Stimulated activated effector memory CD8-positive, alpha-beta T cell treated with anti-CD3 and anti-CD28 coated beads, Interleukin-12 subunit alpha, Interleukin-12 subunit beta, amount 100 ng/mL, for 72 hours (primary cell): Measurements from ENCODE around the gene CACNA1C.
"Not testable (repeated sequence)": the region's sequence is repeated elsewhere in the genome, so short reads cannot be mapped to it uniquely, and the experiment has no call there.

Experiments used
- ATAC-seq: fragments of 150-1000 bp; cut with Tn5 transposase; 2 replicates; pipeline ENCODE4 v1.10.0; 2021
- DNase-seq, 2 donors: peaks; one replicate each; pipeline ENCODE4 v3.0.0; 2021 to 2022; ENCODE audit warnings: low spot score in 2 of 2
- H3K27ac Mint-ChIP-seq: one replicate; pipeline ENCODE4 v1.8.0; 2022; ENCODE audit warnings: mild to moderate bottlenecking, mixed read lengths
- H3K36me3 Mint-ChIP-seq: one replicate; pipeline ENCODE4 v1.8.0; 2022; ENCODE audit warnings: mild to moderate bottlenecking, mixed read lengths
- H3K4me1 Mint-ChIP-seq: one replicate; pipeline ENCODE4 v1.8.0; 2022; ENCODE audit warnings: mixed read lengths
- H3K4me3 Mint-ChIP-seq: one replicate; pipeline ENCODE4 v1.8.0; 2022; ENCODE audit warnings: mild to moderate bottlenecking, mixed read lengths
- H3K9me3 Mint-ChIP-seq: one replicate; pipeline ENCODE4 v1.8.0; 2022; ENCODE audit warnings: mixed read lengths

The CACNA1C gene

GRCh38 chr12:2083008-2083407 lies 30.2 kb downstream of the CACNA1C start:
- Mint-ChIP-seq H3K36me3 (no peaks in the 10 kb centered on the region), H3K4me1 (no peaks in the 10 kb centered on the region), H3K4me3 (no peak overlapping the region), H3K27ac (no peak overlapping the region), H3K9me3 (peaks cover 9% of the 10 kb centered on the region)
- no peak for DNase-seq
- no peak for ATAC-seq

- no peak for DNase-seq
- no peak overlapping the region for H3K27ac Mint-ChIP-seq
- no peaks in the 10 kb centered on the region for H3K36me3 Mint-ChIP-seq
- no peak overlapping the region for H3K4me3 Mint-ChIP-seq
- H3K9me3 Mint-ChIP-seq: peaks cover 6% of the 10 kb centered on the region
- no peak for ATAC-seq
- H3K4me1 Mint-ChIP-seq: no peaks in the 10 kb centered on the region
These were observed 30.8 kb downstream of the CACNA1C start for GRCh38 chr12:2083561-2083960.

GRCh38 chr12:2084553-2085296 lies 31.9 kb downstream of the CACNA1C start:
- no peak for DNase-seq

DNA sequence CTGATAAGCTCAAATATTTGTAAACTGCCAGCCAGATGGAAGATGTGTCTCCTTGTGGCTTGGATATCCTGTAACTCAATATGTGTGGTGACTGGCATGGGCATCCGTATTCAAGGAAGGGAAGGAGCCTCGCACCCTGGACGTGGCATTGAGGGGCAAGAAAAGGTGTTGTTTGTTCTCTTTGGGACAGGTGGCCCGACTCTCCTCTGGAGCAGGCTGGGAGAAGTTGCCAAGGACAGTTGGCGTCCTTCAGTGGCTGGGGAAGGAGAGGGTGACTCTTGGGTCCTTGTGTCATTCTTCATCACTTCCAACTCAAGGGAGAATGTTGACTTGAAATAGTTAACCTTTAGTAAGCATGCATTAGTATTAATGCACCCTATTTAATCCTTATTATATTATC lies 39.6 kb downstream of the CACNA1C start:
- H3K27ac Mint-ChIP-seq: no peak overlapping the region
- H3K9me3 Mint-ChIP-seq: no peaks in the 10 kb centered on the region
- DNase-seq (no peak), ATAC-seq (no peak)
- peaks cover 11% of the 10 kb centered on the region for H3K4me1 Mint-ChIP-seq
- H3K36me3 Mint-ChIP-seq: no peaks in the 10 kb centered on the region
- no peak overlapping the region for H3K4me3 Mint-ChIP-seq

More at GRCh38 chr12:2084553-2085296, 31.9 kb downstream of the CACNA1C start:
- Mint-ChIP-seq H3K4me3 (no peak overlapping the region), H3K9me3 (peaks cover 6% of the 10 kb centered on the region), H3K27ac (no peak overlapping the region), H3K4me1 (no peaks in the 10 kb centered on the region), H3K36me3 (no peaks in the 10 kb centered on the region)
- ATAC-seq: no peak

DNA sequence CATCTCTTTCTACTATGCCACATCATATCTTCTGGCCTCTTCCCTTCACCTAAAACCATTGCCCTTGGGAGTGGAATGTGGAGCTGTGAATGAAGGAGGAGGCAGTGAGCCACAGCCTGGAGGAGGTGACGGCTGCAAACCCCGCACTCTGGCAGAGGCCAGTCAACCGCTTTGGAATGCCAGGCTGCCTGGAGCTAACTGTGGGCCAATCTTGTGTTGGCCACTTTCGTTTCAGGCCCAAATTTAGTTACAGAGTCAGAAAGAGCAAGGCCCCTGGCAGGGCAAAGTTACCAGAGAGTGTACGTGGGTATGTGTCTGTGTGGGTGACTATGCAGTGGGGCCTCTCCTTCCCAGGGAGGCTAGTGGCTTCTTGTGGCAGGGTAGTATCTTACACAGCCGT lies 40.1 kb downstream of the CACNA1C start:
- no peaks in the 10 kb centered on the region for H3K9me3 Mint-ChIP-seq

GRCh38 chr12:2094597-2094996 lies 41.8 kb downstream of the CACNA1C start:
- H3K4me1 Mint-ChIP-seq: peaks cover 11% of the 10 kb centered on the region
- no peak overlapping the region for H3K4me3 Mint-ChIP-seq
- ATAC-seq (no peak), DNase-seq (no peak)
- H3K9me3 Mint-ChIP-seq: no peaks in the 10 kb centered on the region
- H3K36me3 Mint-ChIP-seq: no peaks in the 10 kb centered on the region
- H3K27ac Mint-ChIP-seq: no peak overlapping the region

More for the DNA sequence above, 40.1 kb downstream of the CACNA1C start:
- no peak for ATAC-seq
- H3K27ac Mint-ChIP-seq: no peak overlapping the region
- H3K4me3 Mint-ChIP-seq: no peak overlapping the region
- peaks cover 11% of the 10 kb centered on the region for H3K4me1 Mint-ChIP-seq
- DNase-seq: no peak
- H3K36me3 Mint-ChIP-seq: no peaks in the 10 kb centered on the region

GRCh38 chr12:2095878-2096277 lies 43.1 kb downstream of the CACNA1C start:
- no peaks in the 10 kb centered on the region for H3K9me3 Mint-ChIP-seq
- peaks cover 11% of the 10 kb centered on the region for H3K4me1 Mint-ChIP-seq
- no peak overlapping the region for H3K4me3 Mint-ChIP-seq
- H3K27ac Mint-ChIP-seq: no peak overlapping the region
- DNase-seq (no peak), ATAC-seq (no peak)
- H3K36me3 Mint-ChIP-seq: no peaks in the 10 kb centered on the region

DNA sequence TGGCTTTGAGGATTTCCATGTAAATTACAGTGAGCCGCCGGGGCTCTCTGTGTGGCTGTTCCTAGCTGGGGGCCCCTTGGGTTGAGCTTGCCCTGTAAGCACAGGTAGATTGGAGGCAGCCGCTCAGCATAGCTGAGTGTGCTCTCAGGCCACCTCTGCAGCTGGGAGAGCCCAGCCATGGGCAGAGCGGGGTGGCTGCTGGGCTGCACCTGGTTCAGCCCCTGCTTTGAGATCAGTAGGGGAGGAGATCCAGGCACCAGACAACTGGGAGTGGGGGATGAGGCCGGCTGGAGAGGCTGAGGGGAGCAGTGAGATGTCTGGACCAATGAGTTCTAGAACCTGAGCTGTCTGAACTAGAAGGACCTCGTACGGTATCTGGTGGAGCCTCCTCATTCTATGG lies 44.8 kb downstream of the CACNA1C start:
- DNase-seq (no peak), ATAC-seq (no peak)
- H3K9me3 Mint-ChIP-seq: no peaks in the 10 kb centered on the region
- H3K27ac Mint-ChIP-seq: no peak overlapping the region
- no peaks in the 10 kb centered on the region for H3K36me3 Mint-ChIP-seq
- no peak overlapping the region for H3K4me3 Mint-ChIP-seq
- H3K4me1 Mint-ChIP-seq: peaks cover 11% of the 10 kb centered on the region

DNA sequence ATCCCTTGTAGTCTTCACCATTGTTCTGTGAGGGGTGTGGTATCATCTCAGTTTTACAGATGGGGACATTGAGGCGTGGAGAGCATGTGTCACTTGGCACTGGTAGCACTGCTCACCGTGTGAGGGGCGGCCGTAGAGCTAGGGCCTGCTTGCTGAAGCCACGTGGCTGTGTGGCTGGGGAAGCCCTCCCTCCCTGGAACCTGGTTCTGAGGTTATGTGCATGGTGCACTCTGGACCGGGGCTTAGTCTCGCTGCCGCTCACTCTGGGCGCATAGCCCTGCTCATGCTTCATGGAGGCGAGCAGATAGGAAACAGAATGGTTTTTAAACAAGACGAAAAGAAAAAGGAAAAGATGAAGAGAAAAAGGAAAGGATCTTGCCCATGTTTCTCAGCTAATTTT lies 46.1 kb downstream of the CACNA1C start:
- ATAC-seq (no peak), DNase-seq (no peak)
- H3K36me3 Mint-ChIP-seq: no peaks in the 10 kb centered on the region
- no peaks in the 10 kb centered on the region for H3K9me3 Mint-ChIP-seq
- H3K4me3 Mint-ChIP-seq: no peak overlapping the region
- no peak overlapping the region for H3K27ac Mint-ChIP-seq
- H3K4me1 Mint-ChIP-seq: peaks cover 11% of the 10 kb centered on the region

- Mint-ChIP-seq H3K4me3 (no peak overlapping the region), H3K4me1 (peaks cover 7% of the 10 kb centered on the region), H3K36me3 (no peaks in the 10 kb centered on the region), H3K27ac (no peak overlapping the region), H3K9me3 (no peaks in the 10 kb centered on the region)
- DNase-seq (no peak), ATAC-seq (no peak)
These were observed 46.8 kb downstream of the CACNA1C start for GRCh38 chr12:2099595-2099994.

- Mint-ChIP-seq H3K4me3 (no peak overlapping the region), H3K27ac (no peak overlapping the region), H3K9me3 (no peaks in the 10 kb centered on the region), H3K4me1 (no peaks in the 10 kb centered on the region), H3K36me3 (no peaks in the 10 kb centered on the region)
- no peak for ATAC-seq
- no peak for DNase-seq
These were observed 48.6 kb downstream of the CACNA1C start for GRCh38 chr12:2101359-2101758.

GRCh38 chr12:2101771-2102170 lies 49.0 kb downstream of the CACNA1C start:
- no peak for ATAC-seq
- Mint-ChIP-seq H3K9me3 (no peaks in the 10 kb centered on the region), H3K27ac (no peak overlapping the region), H3K36me3 (no peaks in the 10 kb centered on the region), H3K4me1 (no peaks in the 10 kb centered on the region), H3K4me3 (no peak overlapping the region)
- DNase-seq: no peak

DNA sequence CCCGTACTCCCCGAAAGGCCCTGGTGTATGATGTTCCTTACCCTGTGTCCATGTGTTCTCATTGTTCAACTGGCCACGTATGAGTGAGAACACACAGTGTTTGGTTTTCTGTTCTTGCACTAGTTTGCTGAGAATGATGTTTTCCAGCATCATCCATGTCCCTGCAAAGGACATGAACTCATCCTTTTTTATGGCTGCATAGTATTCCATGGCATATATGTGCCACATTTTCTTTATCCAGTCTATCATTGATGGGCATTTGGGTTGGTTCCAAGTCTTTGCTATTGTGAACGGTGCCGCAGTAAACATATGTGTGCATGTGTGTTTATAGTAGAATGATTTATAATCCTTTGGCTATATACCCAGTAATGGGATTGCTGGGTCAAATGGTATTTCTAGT lies 49.9 kb downstream of the CACNA1C start:
- H3K27ac Mint-ChIP-seq, H3K4me3 Mint-ChIP-seq, DNase-seq, H3K4me1 Mint-ChIP-seq, ATAC-seq, H3K36me3 Mint-ChIP-seq, H3K9me3 Mint-ChIP-seq: not testable (repeated sequence)

GRCh38 chr12:2105387-2105786 lies 52.6 kb downstream of the CACNA1C start:
- not testable (repeated sequence) for H3K4me3 Mint-ChIP-seq, DNase-seq, H3K9me3 Mint-ChIP-seq, ATAC-seq, H3K4me1 Mint-ChIP-seq, H3K36me3 Mint-ChIP-seq, H3K27ac Mint-ChIP-seq

GRCh38 chr12:2108166-2108565 lies 55.4 kb downstream of the CACNA1C start:
- Mint-ChIP-seq H3K36me3 (no peaks in the 10 kb centered on the region), H3K27ac (no peak overlapping the region), H3K4me1 (no peaks in the 10 kb centered on the region), H3K9me3 (no peaks in the 10 kb centered on the region), H3K4me3 (no peak overlapping the region)
- DNase-seq (no peak), ATAC-seq (no peak)

DNA sequence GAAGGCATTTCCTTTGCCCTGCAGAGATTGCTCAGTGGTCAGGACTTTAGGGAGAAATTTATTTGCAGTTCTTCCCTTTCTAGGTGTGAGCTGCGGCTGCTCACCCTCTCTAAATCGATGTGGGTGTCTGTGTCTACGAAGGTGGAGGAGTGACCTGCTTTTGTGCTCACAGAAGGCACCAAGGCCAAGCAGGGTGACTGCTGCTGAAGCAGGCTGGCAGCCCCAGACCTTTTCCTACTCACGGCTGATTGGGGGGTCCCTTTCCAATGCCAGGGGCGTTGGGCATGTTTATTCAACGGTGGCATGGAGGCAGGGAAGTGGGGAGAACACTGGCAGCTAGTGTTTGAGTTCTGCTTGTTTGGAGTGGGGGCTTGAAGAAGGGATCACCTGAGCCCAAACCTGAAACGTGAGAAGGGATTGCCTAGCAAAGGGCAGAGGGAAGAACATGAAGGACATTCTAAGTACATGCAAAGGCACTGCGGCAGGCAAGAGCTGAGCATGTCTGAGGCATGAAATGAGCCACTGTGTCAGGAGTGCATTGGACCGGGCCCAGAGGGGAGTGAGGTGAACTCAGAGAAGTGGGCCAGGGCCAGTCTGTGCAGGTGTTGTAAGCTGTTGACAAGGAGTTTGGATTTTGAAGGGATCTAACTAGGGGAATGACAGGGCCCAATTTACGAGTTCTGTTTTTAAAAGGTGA lies 56.3 kb downstream of the CACNA1C start:
- H3K27ac Mint-ChIP-seq: no peak overlapping the region
- no peaks in the 10 kb centered on the region for H3K36me3 Mint-ChIP-seq
- no peaks in the 10 kb centered on the region for H3K9me3 Mint-ChIP-seq
- DNase-seq: no peak
- no peaks in the 10 kb centered on the region for H3K4me1 Mint-ChIP-seq
- no peak overlapping the region for H3K4me3 Mint-ChIP-seq
- ATAC-seq: no peak
